G401 (cell line): Measurements from ENCODE around the gene KIAA0319L. TPM values are rescaled to one million over a fixed set of nuclear protein-coding genes. Genes with fewer than 3 reads are reported as not detected.
"Not testable (repeated sequence)": the region's sequence is repeated elsewhere in the genome, so short reads cannot be mapped to it uniquely, and the experiment has no call there.

Source experiments
- DNase-seq: peaks from one replicate; pipeline ENCODE4 v3.0.0-alpha.2; 2015; ENCODE audit warnings: low spot score
- in situ Hi-C: cut with HindIII; loops from 2 replicates; pipeline ENCODE4 v1.10.0; 2016; ENCODE audit warnings: low sequenced_read_pairs, mixed read lengths
- total RNA-seq: library from RNA; depleted of rRNA; stranded (reverse); fragments of >200 nt; shearing (Covaris generic); gene quantifications from 2 replicates; pipeline ENCODE4 v1.2.3, GENCODE V29; 2014

KIAA0319L gene
- total RNA-seq, 1 experiment from 2014 or later: 31.1 TPM

DNA sequence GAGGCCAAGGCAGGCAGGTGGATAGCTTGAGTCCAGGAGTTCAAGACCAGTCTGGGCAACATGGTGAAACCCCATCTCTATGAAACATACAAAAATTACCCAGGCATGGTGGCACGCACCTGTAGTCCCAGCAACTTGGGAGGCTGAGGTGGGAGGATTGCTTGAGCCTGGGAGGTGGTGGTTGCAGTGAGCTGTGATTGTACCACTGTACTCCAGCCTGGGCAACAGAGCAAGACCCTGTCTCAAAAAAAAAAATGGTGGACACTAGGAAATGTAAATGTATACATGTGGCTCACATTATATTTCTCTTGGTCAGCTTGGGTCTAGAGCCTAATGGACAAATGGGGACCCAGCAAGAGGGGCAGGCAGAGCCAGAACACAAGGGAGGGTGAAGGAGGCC, 28.6 kb upstream of the KIAA0319L start:
- in situ Hi-C loops, DNase-seq: not testable (repeated sequence)

DNA sequence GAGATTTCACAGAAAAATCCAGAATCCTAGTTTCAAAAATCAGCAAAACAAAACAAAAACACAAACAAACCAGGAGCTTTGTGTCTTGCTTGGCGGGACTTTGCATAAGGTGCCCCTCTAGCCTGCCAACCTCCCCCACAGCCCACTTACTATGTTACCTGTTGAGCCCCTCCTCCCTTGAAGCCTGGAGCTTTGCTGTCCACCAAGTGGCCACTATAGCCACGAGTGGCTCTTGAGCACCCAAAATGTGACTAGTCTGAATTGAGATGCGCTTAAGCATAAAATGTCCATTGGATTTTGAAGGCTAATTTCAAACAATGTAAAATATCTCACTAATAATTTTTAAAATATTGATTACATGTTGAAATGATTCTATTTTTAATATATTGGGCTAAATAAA, 28.1 kb upstream of the KIAA0319L start:
- DNase-seq: no peak
- in situ Hi-C loops: no loop called here

DNA sequence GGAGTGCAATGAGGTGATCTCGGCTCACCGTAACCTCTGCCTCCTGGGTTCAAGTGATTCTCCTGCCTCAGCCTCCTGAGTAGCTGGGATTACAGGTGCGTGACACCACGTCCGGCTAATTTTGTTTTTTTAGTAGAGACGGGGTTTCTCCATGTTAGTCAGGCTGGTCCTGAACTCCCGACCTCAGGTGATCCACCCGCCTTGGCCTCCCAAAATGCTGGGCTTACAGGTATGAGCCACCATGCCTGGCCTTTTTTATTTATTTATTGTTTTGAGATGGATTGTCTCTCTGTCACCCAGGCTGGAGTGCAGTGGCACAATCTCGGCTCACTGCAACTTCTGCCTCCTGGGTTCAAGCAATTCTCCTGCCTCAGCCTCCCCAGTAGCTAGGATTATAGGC, 24.4 kb upstream of the KIAA0319L start:
- DNase-seq, in situ Hi-C loops: not testable (repeated sequence)

DNA sequence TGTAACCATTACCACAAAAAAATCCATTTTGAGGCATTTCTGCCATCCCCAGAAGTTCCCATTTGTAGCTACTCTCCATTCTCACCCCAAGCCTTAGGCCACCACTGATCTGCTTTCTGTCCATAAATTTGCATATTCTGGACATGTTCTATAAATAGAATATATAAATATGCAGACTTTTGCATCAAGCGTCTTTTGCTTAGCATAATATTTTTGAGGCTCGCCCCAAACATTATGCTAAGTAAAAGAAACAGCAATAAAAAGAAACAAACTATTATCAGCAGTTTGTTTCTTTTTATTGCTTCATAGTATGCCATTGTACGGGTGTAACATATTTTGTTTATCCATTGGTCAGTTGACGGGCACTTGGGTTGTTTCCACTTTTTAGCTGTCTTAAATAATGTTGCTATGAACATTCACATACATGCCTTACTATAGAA, 23.8 kb upstream of the KIAA0319L start:
- no peak for DNase-seq
- in situ Hi-C loops: no loop called here

DNA sequence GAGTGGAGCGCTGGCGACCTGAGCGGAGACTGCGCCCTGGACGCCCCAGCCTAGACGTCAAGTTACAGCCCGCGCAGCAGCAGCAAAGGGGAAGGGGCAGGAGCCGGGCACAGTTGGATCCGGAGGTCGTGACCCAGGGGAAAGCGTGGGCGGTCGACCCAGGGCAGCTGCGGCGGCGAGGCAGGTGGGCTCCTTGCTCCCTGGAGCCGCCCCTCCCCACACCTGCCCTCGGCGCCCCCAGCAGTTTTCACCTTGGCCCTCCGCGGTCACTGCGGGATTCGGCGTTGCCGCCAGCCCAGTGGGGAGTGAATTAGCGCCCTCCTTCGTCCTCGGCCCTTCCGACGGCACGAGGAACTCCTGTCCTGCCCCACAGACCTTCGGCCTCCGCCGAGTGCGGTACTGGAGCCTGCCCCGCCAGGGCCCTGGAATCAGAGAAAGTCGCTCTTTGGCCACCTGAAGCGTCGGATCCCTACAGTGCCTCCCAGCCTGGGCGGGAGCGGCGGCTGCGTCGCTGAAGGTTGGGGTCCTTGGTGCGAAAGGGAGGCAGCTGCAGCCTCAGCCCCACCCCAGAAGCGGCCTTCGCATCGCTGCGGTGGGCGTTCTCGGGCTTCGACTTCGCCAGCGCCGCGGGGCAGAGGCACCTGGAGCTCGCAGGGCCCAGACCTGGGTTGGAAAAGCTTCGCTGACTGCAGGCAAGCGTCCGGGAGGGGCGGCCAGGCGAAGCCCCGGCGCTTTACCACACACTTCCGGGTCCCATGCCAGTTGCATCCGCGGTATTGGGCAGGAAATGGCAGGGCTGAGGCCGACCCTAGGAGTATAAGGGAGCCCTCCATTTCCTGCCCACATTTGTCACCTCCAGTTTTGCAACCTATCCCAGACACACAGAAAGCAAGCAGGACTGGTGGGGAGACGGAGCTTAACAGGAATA, 20.1 kb upstream of the KIAA0319L start:
- DNase-seq: no peak
- in situ Hi-C loops: no loop called here

DNA sequence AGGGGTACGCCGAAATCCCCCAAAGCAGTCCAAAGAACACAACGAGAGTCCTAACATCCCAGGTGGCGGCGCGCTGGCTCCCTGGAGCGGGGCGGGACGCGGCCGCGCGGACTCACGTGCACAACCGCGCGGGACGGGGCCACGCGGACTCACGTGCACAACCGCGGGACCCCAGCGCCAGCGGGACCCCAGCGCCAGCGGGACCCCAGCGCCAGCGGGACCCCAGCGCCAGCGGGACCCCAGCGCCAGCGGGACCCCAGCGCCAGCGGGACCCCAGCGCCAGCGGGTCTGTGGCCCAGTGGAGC, 19.5 kb upstream of the KIAA0319L start:
- in situ Hi-C loops, DNase-seq: not testable (repeated sequence)

DNA sequence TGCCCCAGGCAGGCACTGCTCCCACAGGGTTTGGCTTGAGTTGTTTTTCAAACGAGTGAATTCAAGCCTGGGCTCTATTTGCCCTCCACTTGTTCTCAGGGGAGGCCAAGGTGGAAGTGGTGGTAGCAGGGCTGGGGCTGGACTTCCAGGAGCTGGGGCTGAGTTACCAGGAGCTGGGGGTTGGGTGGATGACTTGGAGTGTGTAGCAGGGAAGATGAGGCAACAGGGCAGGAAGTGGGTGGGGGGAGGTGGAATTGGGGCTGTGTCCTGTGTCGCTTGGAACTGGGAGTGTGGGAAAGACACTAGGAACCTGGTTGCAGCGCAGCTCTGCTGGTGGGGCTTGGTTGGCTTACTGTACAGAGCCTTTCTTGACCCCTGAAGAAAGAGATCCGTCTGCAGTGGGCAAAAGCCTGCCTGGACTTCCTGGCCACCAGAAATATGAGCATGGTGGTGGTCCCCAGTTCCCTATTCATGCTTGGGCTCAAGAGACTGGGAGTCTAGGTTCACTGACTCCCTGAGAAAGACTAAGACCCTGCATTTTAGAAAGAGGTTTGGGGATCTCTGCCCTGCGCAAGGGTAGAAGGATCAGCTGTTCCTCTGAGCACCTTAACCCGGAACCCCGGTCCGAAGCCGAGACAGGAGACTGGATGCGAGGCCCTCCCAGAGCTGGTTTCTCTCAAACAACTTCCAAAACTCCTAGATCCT, 19.0 kb upstream of the KIAA0319L start:
- DNase-seq: no peak
- in situ Hi-C loops: no loop called here

DNA sequence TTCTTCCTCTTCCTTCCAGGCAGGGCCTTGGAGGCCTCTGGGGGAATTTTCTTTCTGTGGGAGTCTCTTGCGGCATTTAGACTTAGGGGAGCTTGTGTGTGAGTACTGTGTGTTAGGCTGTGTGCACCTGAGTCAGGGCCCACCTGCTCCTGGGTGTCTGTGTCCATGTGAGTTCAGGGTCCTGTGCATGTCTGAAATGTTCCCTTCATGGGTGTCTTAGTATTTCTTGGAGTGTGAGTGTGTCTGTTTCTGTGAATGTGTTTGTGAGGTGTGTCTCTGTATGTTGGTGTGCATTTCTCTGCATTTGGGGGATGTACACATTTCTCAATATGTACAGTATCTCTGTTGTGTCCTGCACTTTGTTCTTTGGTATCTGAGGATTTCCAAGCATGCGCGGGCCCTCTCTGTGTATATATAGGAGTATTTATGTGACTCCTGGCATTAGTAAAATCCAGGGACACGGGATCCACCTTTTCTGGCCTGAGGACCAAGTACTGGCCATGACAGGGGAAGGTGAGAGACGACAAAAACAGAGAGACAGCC, 18.3 kb upstream of the KIAA0319L start:
- no peak for DNase-seq
- in situ Hi-C loops: no loop called here

DNA sequence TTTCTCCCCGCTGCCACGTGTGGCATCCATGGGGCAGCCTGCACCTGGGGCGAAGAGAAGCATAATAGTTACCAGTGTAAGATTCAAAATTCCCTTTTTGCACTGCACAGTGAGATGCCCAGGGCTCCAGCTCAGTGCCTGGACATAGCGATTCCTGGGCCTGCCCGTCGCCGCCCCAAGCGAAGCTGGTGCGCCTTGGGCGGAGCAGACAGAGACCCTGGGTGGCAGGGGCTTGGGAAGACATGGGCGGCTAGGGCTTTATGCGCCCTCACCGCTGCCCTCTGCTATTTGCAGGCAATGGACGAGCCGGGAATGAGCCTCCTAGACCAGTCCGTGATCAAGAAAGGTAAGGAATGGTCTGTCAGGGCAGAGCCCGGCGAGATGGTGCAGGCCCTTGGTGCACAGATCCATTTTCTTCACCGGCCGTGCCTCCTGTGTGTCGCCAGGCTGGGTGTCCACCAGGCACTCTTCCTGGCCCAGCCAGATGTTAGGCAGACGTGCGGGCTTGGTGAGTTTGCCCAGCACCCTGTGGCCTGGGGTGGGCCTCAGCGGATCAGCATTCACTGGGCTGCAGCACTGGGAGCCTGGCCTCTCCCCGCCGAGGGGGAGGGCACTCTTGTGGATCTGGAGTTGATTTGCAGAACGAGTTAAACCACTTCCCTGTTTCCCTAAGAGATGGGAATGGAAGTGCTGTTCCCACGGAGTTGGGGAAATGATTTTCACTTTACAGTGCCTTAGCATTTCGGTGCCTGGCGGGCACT, 17.6 kb upstream of the KIAA0319L start:
- in situ Hi-C loops: no loop called here

DNA sequence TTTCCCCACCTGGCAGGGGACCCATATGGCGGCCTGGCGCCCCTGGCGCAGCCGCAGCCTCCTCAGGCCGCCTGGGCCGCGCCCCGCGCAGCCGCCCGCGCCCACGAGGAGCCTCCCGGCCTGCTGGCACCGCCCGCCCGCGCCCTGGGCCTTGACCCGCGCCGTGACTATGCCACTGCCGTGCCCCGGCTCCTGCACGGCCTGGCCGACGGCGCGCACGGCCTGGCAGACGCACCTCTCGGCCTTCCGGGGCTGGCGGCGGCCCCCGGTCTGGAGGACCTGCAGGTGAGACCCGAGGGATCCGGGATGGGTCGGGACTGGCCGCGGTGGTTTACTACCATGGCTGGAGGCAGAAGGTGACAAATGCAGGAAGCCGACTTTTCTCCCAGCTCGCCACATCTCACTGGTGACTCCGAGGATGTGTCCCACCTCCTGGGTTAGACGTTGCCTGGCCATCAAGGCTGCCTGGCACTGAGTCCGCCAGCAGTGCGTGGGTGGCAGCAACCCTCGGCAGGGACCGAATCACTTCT, 17.0 kb upstream of the KIAA0319L start:
- in situ Hi-C loops: no loop called here
- no peak for DNase-seq

More for the DNA sequence above, 17.6 kb upstream of the KIAA0319L start:
- DNase-seq: no peak

DNA sequence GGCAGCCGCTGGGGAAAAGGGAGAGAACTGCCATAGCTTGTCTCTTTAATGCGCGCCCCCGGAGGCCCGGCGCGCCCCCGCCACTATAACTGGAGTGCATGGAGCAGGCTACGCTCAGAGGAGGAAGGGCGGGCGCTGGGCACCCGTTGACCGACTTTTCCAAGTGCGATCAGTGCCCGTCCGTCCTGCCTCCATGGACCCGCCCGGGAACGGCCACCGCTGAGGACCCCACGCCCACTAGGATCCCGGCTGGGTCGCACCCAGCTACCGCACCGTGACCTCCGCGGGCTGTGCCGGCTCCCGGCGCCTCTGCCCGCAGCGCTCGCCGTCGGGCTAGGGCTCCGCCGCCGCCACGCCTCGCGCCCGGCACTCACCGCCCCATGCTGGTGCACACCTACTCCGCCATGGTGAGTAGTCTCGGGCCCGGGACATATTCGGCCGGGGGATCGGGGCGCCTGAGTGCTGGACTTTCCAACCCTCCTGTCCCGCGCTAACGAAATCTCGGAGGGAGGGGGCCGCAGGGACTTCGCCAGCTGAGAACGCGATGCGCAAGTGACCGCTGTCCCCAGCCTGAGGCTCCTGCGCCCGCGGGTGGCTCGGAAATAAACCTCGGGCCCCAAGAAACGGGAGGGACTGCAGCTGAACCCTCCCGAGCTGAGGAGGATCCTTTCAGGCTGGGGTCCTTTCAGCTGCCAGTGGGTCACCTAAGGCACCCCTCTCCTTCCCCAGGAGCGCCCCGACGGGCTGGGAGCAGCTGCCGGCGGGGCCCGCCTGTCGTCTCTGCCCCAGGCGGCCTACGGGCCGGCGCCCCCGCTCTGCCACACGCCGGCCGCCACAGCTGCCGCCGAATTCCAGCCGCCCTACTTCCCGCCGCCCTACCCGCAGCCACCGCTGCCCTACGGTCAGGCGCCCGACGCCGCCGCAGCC, 16.3 kb upstream of the KIAA0319L start, which contains the start of gene TFAP2E:
TSS of gene TFAP2E (plus strand) at position 117 of the 927 bp plus-strand sequence. CDS start at position 381, 264 bp downstream.
- in situ Hi-C loops: no loop called here
- DNase-seq: peak; percentile 60

DNA sequence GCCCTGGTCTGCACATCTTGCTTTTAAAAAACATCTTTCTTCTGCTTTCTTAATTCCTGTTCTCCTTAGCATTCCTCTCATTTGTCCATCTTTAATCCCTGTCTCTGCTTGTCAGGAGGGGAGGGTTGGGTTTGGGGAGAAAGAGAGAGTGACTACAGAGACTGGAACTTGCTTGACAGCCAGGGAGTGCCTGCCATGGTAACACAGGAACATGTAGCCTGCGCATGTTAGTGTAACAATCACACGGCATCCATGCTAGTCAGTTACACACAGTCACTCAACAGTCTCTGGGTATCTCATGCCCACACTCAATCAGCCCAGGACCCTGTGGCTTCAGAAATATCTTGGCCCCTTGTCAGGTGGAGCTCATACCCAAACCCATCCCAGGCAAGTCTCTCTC, 15.1 kb upstream of the KIAA0319L start:
- in situ Hi-C loops: no loop called here
- no peak for DNase-seq

DNA sequence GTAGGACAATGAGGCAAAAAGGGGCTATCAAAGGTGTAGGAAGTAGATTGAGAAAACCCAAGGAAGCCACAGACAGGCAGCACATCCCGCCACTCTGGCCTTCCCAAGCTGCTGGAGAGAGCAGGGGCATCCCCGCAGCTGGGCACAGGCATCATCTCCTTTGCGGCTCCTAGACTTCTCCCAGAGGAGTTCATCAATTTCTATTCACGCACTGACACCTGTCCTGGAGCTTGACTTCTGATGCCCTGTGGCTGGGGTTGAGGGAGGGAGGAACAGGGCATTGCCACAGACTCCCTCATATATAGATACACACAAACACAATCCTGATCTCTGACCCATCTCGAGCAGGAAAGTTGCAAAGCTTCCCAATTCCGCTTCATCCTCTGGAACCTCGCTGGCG, 14.1 kb upstream of the KIAA0319L start:
- DNase-seq: no peak
- in situ Hi-C loops: no loop called here

DNA sequence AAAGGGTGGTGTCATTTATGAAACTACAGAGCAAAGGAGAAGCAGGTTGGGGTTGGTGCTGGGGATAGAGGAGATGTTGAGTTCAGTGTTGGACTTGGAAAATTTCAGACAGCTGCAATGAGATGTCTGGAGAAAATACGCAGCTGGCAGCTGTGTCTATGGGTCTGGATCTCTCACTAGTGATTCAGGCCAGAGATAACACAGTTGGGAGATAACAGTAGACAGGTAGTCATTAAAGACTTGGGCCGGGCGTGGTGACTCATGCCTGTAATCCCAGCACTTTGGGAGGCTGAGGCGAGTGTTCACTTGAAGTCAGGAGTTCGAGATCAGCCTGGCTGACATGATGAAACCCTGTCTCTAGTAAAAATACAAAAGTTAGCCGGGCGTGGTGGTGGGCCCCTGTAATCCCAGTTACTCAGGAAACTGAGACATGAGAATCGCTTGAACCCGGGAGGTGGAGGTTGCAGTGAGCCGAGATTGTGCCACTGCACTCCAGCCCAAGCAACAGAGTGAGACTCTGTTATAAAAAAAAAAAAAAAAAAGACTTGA, 13.5 kb upstream of the KIAA0319L start:
- in situ Hi-C loops: no loop called here
- no peak for DNase-seq

DNA sequence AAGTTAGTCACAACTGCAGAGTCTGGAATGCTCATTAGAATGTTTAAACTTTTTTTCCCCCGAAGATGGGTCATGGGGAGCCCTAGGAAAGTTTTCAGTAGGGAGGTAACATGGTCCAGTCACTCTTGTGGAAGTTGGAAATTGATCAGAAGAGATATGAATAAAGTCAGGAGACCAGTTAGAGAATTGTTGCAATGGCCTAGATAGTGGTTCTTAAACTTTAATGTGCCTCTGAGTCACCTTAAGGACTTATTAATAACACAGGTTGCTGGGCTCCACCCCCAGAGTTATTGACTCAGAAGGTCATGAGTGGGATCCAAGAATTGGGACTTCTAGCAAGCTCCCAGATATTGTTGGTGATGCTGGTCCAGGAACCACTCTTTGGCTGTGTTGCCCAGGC, 12.7 kb upstream of the KIAA0319L start:
- no peak for DNase-seq
- in situ Hi-C loops: loop anchor here (10.0 kb wide), 2 partner anchors 125 to 155 kb away; no protein-coding TSS in a partner anchor

DNA sequence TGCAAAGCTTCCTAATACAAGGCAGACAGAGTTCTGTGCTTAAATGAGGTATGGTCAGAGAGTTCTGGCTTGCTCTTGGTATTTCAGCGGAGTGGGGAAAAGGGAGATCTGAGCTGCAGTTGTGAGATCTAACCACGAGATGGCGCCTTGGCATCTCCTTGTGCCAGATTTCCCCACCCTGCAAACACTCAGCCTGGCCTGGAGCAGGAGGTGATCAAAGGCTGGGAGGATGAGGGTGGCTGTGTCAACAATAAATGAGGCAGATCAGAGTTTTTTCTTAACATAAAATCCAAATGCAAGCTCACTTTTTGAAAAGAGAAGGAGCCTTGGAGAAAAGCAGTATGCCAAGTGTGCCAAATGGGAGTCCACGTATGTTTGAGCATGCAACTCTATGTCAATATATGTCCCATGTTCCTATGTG, 11.8 kb upstream of the KIAA0319L start:
- in situ Hi-C loops: loop anchor here (10.0 kb wide), 2 partner anchors 124 to 156 kb away; no protein-coding TSS in a partner anchor

DNA sequence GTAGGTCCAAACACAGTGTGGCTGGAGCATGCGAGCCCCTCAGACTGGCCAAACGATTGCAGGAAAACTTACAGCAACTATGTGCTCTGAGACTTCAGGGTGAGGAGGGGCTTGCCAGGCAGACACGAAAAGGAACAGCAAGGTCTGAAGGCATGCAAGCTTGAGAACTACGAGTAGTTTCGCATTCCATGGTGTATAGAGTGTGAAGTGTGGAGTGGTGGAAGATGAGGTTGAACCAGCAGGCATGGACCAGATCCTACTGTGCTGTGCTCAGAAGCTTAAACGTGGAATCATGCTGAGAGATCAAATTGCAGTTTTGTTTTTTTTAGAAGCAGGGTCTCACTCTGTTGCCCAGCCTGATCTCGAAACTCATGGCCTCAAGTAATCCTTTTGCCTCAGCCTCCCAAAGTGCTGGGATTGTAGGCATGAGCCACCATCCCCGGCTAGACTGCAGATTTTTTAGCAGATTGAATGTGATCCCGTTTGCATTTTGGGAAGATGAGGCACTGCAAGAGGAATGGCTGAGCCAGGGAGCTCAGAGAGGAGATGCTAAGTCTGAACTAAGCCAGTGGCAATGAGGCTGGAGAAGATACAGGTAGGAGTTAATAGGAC, 10.8 kb upstream of the KIAA0319L start:
- DNase-seq: no peak
- in situ Hi-C loops: loop anchor here (10.0 kb wide), 2 partner anchors 123 to 157 kb away; no protein-coding TSS in a partner anchor

More for the DNA sequence above, 11.8 kb upstream of the KIAA0319L start:
- peak; percentile 83 for DNase-seq
